ENCODE data around the gene SLC37A4.
A peak's percentile ranks its signal among the peaks of the same experiment; 100 is the strongest.

Gene SLC37A4

DNA sequence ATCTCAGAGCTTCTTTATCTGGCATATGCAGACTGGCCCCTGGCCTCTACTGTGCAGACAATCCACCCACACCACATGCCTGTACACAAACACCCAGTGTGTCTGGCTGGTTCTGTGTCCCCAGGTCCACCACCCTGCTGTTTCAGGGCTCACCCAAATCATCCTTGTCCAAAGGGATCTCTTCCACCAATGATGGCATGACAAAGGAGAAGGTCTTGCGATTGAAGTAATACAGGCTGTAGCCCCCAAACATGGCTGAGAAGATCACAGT is 1.7 kb downstream of the SLC37A4 start:
- Histone ChIP-seq H2BK12ac (ENCODE audit: low read length) (no peak overlapping the region), H4K8ac (ENCODE audit: low read depth, low read length) (no peak overlapping the region), H3K4me3 (ENCODE audit: low read depth, low read length) (no peak overlapping the region), H3K14ac (ENCODE audit: low read length) (no peak overlapping the region), H4K91ac (ENCODE audit: low read depth, low read length) (peak overlapping the region; percentile 8), H3K4ac (ENCODE audit: low read depth, low read length) (no peak overlapping the region), H3K79me2 (ENCODE audit: control insufficient read depth, insufficient read depth, low read length, poor library complexity) (peaks cover 10% of the 10 kb centered on the region), H2BK120ac (ENCODE audit: insufficient read depth, low read length, poor library complexity) (no peak overlapping the region), H3K36me3 (ENCODE audit: control insufficient read depth in 1 of 2, insufficient read depth in 2 of 2, low read length in 2 of 2) (peaks cover 22 to 34% of the 10 kb centered on the region in 2 experiments), H3K18ac (ENCODE audit: low read length) (peak overlapping the region; percentile 4), H3K79me1 (ENCODE audit: low read length) (peaks cover 5% of the 10 kb centered on the region), H2BK5ac (ENCODE audit: low read depth, low read length, poor library complexity) (no peak overlapping the region), H3K4me2 (ENCODE audit: low read length) (peak overlapping the region; percentile 20), H4K12ac (ENCODE audit: low read depth, low read length) (no peak overlapping the region), H3K23ac (ENCODE audit: low read length) (no peak overlapping the region), H3K27me3 (ENCODE audit: insufficient read depth, low read length) (no peaks in the 10 kb centered on the region), H2AFZ (ENCODE audit: insufficient read depth, low read length, poor library complexity) (no peak overlapping the region), H2AK5ac (ENCODE audit: low read length) (peak overlapping the region; percentile 1), H3K9me3 (ENCODE audit: insufficient read depth, low read depth, low read length) (peaks cover 2% of the 10 kb centered on the region), H3K4me1 (ENCODE audit: control insufficient read depth in 1 of 2, insufficient read depth in 2 of 2, low read length in 2 of 2) (peaks cover 32 to 43% of the 10 kb centered on the region in 2 experiments), H3K27ac (ENCODE audit: low read depth, low read length) (no peak overlapping the region), H3K9ac (ENCODE audit: low read length) (no peak overlapping the region)
- no peak for DNase-seq
- WGBS (ENCODE audit: extremely low coverage, insufficient coverage, insufficient read length): no CpG with 5 or more reads among the region's 1 CpG

DNA sequence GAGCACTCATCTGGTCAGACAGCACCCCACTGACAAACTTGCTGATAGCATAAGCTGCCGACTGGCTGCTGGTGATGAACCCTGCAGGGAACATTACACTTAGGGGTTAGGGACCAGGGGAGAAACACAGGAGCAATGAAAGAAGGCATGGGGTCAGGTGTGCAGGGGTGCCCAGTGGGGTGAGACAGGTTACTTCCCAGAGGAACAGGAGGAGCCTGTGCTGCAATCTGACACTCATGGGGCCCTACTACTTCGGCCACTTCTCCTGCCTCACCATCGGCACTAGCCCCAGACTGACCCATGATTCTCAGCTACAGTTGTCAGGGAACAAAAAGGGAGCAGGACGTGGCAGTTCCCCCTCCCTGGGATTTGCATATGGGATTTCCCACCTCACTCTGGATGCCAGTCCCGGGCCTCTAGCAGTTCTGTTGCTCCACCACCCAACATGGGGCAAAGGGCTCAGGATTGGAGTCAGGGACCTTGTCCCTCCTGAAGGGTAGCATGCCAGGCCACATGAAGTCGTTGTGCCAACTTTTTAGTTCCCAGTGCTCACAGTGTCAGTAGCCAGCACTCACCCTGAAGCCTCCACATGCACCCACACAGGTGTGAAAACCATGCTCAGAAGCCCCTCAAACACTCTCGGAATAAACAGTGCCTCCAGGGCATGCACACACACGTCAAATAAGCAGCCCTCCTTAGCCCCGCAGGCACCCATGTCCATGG is 2.2 kb downstream of the SLC37A4 start:
- Histone ChIP-seq H2BK5ac (ENCODE audit: low read depth, low read length, poor library complexity) (no peak overlapping the region), H3K36me3 (ENCODE audit: control insufficient read depth in 1 of 2, insufficient read depth in 2 of 2, low read length in 2 of 2) (peaks cover 22 to 35% of the 10 kb centered on the region in 2 experiments), H3K9ac (ENCODE audit: low read length) (no peak overlapping the region), H3K4me1 (ENCODE audit: control insufficient read depth in 1 of 2, insufficient read depth in 2 of 2, low read length in 2 of 2) (peaks cover 32 to 45% of the 10 kb centered on the region in 2 experiments), H3K4ac (ENCODE audit: low read depth, low read length) (no peak overlapping the region), H3K9me3 (ENCODE audit: insufficient read depth, low read depth, low read length) (peaks cover 2% of the 10 kb centered on the region), H4K8ac (ENCODE audit: low read depth, low read length) (no peak overlapping the region), H3K4me2 (ENCODE audit: low read length) (peak overlapping the region; percentile 20), H4K12ac (ENCODE audit: low read depth, low read length) (no peak overlapping the region), H3K23ac (ENCODE audit: low read length) (no peak overlapping the region), H2BK120ac (ENCODE audit: insufficient read depth, low read length, poor library complexity) (no peak overlapping the region), H3K79me1 (ENCODE audit: low read length) (peaks cover 5% of the 10 kb centered on the region), H4K91ac (ENCODE audit: low read depth, low read length) (peak overlapping the region; percentile 8), H3K27ac (ENCODE audit: low read depth, low read length) (no peak overlapping the region), H2AK5ac (ENCODE audit: low read length) (no peak overlapping the region), H3K18ac (ENCODE audit: low read length) (no peak overlapping the region), H3K4me3 (ENCODE audit: low read depth, low read length) (no peak overlapping the region), H2BK12ac (ENCODE audit: low read length) (no peak overlapping the region), H2AFZ (ENCODE audit: insufficient read depth, low read length, poor library complexity) (no peak overlapping the region), H3K14ac (ENCODE audit: low read length) (no peak overlapping the region), H3K27me3 (ENCODE audit: insufficient read depth, low read length) (no peaks in the 10 kb centered on the region), H3K79me2 (ENCODE audit: control insufficient read depth, insufficient read depth, low read length, poor library complexity) (peaks cover 10% of the 10 kb centered on the region)
- no CpG with 5 or more reads among the region's 9 CpGs for WGBS (ENCODE audit: extremely low coverage, insufficient coverage, insufficient read length)
- DNase-seq: no peak

- DNase-seq: no peak
- H3K9me3 ChIP-seq (ENCODE audit: insufficient read depth, low read depth, low read length): peaks cover 2% of the 10 kb centered on the region
- H2AK5ac ChIP-seq (ENCODE audit: low read length): no peak overlapping the region
- H3K4me3 ChIP-seq (ENCODE audit: low read depth, low read length): no peak overlapping the region
- no peak overlapping the region for H3K14ac ChIP-seq (ENCODE audit: low read length)
- peaks cover 26 to 40% of the 10 kb centered on the region in 2 experiments for H3K36me3 ChIP-seq (ENCODE audit: control insufficient read depth in 1 of 2, insufficient read depth in 2 of 2, low read length in 2 of 2)
- H3K18ac ChIP-seq (ENCODE audit: low read length): no peak overlapping the region
- H3K79me2 ChIP-seq (ENCODE audit: control insufficient read depth, insufficient read depth, low read length, poor library complexity): peaks cover 10% of the 10 kb centered on the region
- no peaks in the 10 kb centered on the region for H3K27me3 ChIP-seq (ENCODE audit: insufficient read depth, low read length)
- H2BK5ac ChIP-seq (ENCODE audit: low read depth, low read length, poor library complexity): no peak overlapping the region
- H4K12ac ChIP-seq (ENCODE audit: low read depth, low read length): no peak overlapping the region
- no peak overlapping the region for H2AFZ ChIP-seq (ENCODE audit: insufficient read depth, low read length, poor library complexity)
- H3K27ac ChIP-seq (ENCODE audit: low read depth, low read length): no peak overlapping the region
- H3K9ac ChIP-seq (ENCODE audit: low read length): no peak overlapping the region
- H4K8ac ChIP-seq (ENCODE audit: low read depth, low read length): no peak overlapping the region
- H3K4me1 ChIP-seq (ENCODE audit: control insufficient read depth in 1 of 2, insufficient read depth in 2 of 2, low read length in 2 of 2): peaks cover 32 to 45% of the 10 kb centered on the region in 2 experiments
- H3K79me1 ChIP-seq (ENCODE audit: low read length): peaks cover 5% of the 10 kb centered on the region
- H2BK12ac ChIP-seq (ENCODE audit: low read length): no peak overlapping the region
- no peak overlapping the region for H4K91ac ChIP-seq (ENCODE audit: low read depth, low read length)
- H3K23ac ChIP-seq (ENCODE audit: low read length): no peak overlapping the region
- H3K4me2 ChIP-seq (ENCODE audit: low read length): no peak overlapping the region
- H3K4ac ChIP-seq (ENCODE audit: low read depth, low read length): no peak overlapping the region
- WGBS (ENCODE audit: extremely low coverage, insufficient coverage, insufficient read length): no CpG with 5 or more reads among the region's 9 CpGs
- H2BK120ac ChIP-seq (ENCODE audit: insufficient read depth, low read length, poor library complexity): no peak overlapping the region
These were observed 2.9 kb downstream of the SLC37A4 start for GRCh38 chr11:119027561-119028345.

- no peak overlapping the region for H4K8ac ChIP-seq (ENCODE audit: low read depth, low read length)
- no peak overlapping the region for H3K9ac ChIP-seq (ENCODE audit: low read length)
- no peak overlapping the region for H2BK120ac ChIP-seq (ENCODE audit: insufficient read depth, low read length, poor library complexity)
- no peak overlapping the region for H4K12ac ChIP-seq (ENCODE audit: low read depth, low read length)
- no peak overlapping the region for H3K23ac ChIP-seq (ENCODE audit: low read length)
- peaks cover 2% of the 10 kb centered on the region for H3K9me3 ChIP-seq (ENCODE audit: insufficient read depth, low read depth, low read length)
- DNase-seq: no peak
- H3K4me3 ChIP-seq (ENCODE audit: low read depth, low read length): no peak overlapping the region
- H3K4me1 ChIP-seq (ENCODE audit: control insufficient read depth in 1 of 2, insufficient read depth in 2 of 2, low read length in 2 of 2): peaks cover 32 to 45% of the 10 kb centered on the region in 2 experiments
- H3K4ac ChIP-seq (ENCODE audit: low read depth, low read length): no peak overlapping the region
- no peak overlapping the region for H3K18ac ChIP-seq (ENCODE audit: low read length)
- no peak overlapping the region for H4K91ac ChIP-seq (ENCODE audit: low read depth, low read length)
- no peak overlapping the region for H2BK5ac ChIP-seq (ENCODE audit: low read depth, low read length, poor library complexity)
- no CpG with 5 or more reads among the region's 2 CpGs for WGBS (ENCODE audit: extremely low coverage, insufficient coverage, insufficient read length)
- no peak overlapping the region for H2BK12ac ChIP-seq (ENCODE audit: low read length)
- H3K14ac ChIP-seq (ENCODE audit: low read length): no peak overlapping the region
- H3K27me3 ChIP-seq (ENCODE audit: insufficient read depth, low read length): no peaks in the 10 kb centered on the region
- H3K27ac ChIP-seq (ENCODE audit: low read depth, low read length): no peak overlapping the region
- H2AK5ac ChIP-seq (ENCODE audit: low read length): no peak overlapping the region
- H3K79me2 ChIP-seq (ENCODE audit: control insufficient read depth, insufficient read depth, low read length, poor library complexity): peaks cover 10% of the 10 kb centered on the region
- H2AFZ ChIP-seq (ENCODE audit: insufficient read depth, low read length, poor library complexity): no peak overlapping the region
- H3K4me2 ChIP-seq (ENCODE audit: low read length): no peak overlapping the region
- H3K36me3 ChIP-seq (ENCODE audit: control insufficient read depth in 1 of 2, insufficient read depth in 2 of 2, low read length in 2 of 2): peaks cover 32 to 43% of the 10 kb centered on the region in 2 experiments
- H3K79me1 ChIP-seq (ENCODE audit: low read length): peaks cover 5% of the 10 kb centered on the region
These were observed 3.7 kb downstream of the SLC37A4 start for GRCh38 chr11:119026970-119027369.

Measured in trophoblast cell (in vitro differentiated cells and primary cell).